Transverse colon (tissue), 4 donors: ENCODE results near the gene HEPACAM. TPM values are rescaled to one million over a fixed set of nuclear protein-coding genes. Genes with fewer than 3 reads are reported as not detected.

ENCODE experiments used
- DNase-seq: peaks from one replicate; pipeline ENCODE4 v3.0.0-alpha.2; 2019
- H3K27ac ChIP-seq, 4 donors: fragments of 200-600 bp; sonication (generic); 2 replicates each; pipeline ENCODE4 v1.5.1; 2016 to 2018; ENCODE audit warnings: inconsistent platforms in 4 of 4
- H3K27me3 ChIP-seq: fragments of 200-600 bp; sonication (generic); 2 replicates; pipeline ENCODE4 v1.5.1; 2017; ENCODE audit warnings: inconsistent platforms
- H3K36me3 ChIP-seq, 4 donors: fragments of 200-600 bp; sonication (generic); 2 replicates each; pipeline ENCODE4 v1.5.1; 2017 to 2019; ENCODE audit warnings: inconsistent platforms in 4 of 4
- H3K4me1 ChIP-seq, 4 donors: fragments of 200-600 bp; sonication (generic); 2 replicates each; pipeline ENCODE4 v1.5.1; 2017 to 2020; ENCODE audit warnings: inconsistent platforms in 4 of 4
- H3K4me3 ChIP-seq, 4 donors: fragments of 200-600 bp; sonication (generic); 1 replicate in 1 of 4; 2 replicates in 3 of 4; pipeline versions ENCODE4 v1.5.1 to v1.6.1; 2017 to 2019; ENCODE audit warnings: inconsistent platforms in 4 of 4
- H3K9me3 ChIP-seq, 2 donors: fragments of 200-600 bp; sonication (generic); 2 replicates each; pipeline ENCODE4 v1.5.1; 2017 to 2019; ENCODE audit warnings: inconsistent platforms in 2 of 2
- EP300 ChIP-seq: sonication (generic); formaldehyde crosslinking; IDR thresholded peaks from one replicate; pipeline ENCODE4 v1.6.1; 2017; ENCODE audit warnings: antibody characterized with exemption, low read depth
- POLR2A ChIP-seq: fragments of 450-650 bp; IDR thresholded peaks from one replicate; pipeline ENCODE4 v1.6.1; 2016; ENCODE audit warnings: antibody characterized with exemption, mild to moderate bottlenecking, moderate library complexity
- POLR2AphosphoS5 ChIP-seq, 3 donors: sonication (generic); formaldehyde crosslinking; IDR thresholded peaks; one replicate each; pipeline ENCODE4 v1.6.1; 2016; ENCODE audit warnings: antibody characterized with exemption in 3 of 3
- WGBS, 2 donors: methylation state at CpG; one replicate each; pipeline ENCODE4 v1.1.5; 2018; ENCODE audit warnings: low coverage in 1 of 2; 5-methylcytosine and 5-hydroxymethylcytosine counted together
- in situ Hi-C, 4 donors: fragments of 200-750 bp; cut with MboI; loops; one replicate each; pipeline versions ENCODE4 v1.15.0 to v1.15.1; 2017; ENCODE audit warnings: low sequenced_read_pairs in 3 of 4, low pct_ligation_motif_present in 1 of 4, low pct_unique_long_range_greater_than_20kb in 1 of 4
- intact Hi-C: fragments of 100-400 bp; cut with DNase I; formaldehyde crosslinking; loops from one replicate; pipeline ENCODE4 v1.15.1; 2023; ENCODE audit warnings: low total_unique reads
- total RNA-seq, 4 donors: library from RNA; depleted of rRNA; stranded (reverse); fragments of >200 nt; gene quantifications; one replicate each; pipeline ENCODE4 v1.1.0, GENCODE V29; 2016
- TF ChIP-seq, protein P1 (sequence below), 5 experiments: fragments of 200-600 bp in 3 of 5; fragments of 450-650 bp in 2 of 5; sonication (generic) in 3 of 5; IDR thresholded peaks; 1 replicate in 2 of 5; 2 replicates in 3 of 5; pipeline ENCODE4 v1.5.1; 2016 to 2017; ENCODE audit warnings: antibody characterized with exemption in 5 of 5, inconsistent platforms in 3 of 5, mild to moderate bottlenecking in 2 of 5, moderate library complexity in 1 of 5

The HEPACAM gene
- total RNA-seq, 4 donors from 2014 or later = 0.14 to 0.37 TPM; not detected in 2

DNA sequence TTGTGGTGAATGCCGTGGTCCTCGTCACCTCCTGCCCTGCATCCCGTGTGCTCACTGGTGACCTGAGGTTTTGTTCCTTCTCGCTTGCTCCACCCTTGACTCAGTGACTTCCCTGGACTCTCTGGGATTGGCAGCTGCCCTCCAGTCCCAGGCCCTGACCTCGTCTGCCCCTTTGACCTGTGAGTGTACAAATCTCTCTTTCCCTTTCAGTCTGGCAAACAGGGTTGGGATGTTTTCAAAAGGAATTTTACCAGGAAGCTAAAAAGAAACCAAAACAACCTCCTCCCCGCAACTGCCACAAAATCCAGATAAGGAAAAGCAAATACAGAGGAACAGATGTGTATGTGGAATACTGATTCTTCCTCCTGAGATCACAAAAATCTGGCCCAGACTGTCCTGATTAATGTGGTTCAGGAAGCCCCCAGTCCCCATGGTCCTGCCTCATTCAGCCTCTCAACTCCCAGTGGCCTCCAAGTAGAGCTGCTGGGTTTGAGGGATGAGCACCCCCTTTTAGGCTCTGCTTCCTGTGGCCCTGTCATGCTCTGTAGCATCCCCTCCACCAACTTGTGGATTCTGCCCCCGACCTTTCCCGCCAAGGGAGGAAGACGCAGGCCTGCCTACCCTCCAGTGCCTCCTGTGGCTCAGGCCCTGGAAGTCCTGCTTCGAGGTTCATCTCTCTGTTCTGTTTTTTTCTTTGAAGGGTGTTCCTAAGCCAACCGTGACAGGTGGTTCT, 53.3 kb downstream of the HEPACAM start:
- Histone ChIP-seq H3K36me3 (no peaks in the 10 kb centered on the region), H3K27ac (peak overlapping the region in 2 of 4 donors; percentile 14 to 46), H3K4me3 (no peak overlapping the region), H3K9me3 (no peaks in the 10 kb centered on the region), H3K4me1 (peaks cover 0 to 13% (median 3%) of the 10 kb centered on the region in 4 donors), H3K27me3 (peaks cover 7% of the 10 kb centered on the region)
- TF ChIP-seq POLR2AphosphoS5 (IDR thresholded peaks at IDR 0.05) = no peak
- TF ChIP-seq EP300 = no peak
- TF ChIP-seq POLR2A = no peak
- TF ChIP-seq, protein P1, sequence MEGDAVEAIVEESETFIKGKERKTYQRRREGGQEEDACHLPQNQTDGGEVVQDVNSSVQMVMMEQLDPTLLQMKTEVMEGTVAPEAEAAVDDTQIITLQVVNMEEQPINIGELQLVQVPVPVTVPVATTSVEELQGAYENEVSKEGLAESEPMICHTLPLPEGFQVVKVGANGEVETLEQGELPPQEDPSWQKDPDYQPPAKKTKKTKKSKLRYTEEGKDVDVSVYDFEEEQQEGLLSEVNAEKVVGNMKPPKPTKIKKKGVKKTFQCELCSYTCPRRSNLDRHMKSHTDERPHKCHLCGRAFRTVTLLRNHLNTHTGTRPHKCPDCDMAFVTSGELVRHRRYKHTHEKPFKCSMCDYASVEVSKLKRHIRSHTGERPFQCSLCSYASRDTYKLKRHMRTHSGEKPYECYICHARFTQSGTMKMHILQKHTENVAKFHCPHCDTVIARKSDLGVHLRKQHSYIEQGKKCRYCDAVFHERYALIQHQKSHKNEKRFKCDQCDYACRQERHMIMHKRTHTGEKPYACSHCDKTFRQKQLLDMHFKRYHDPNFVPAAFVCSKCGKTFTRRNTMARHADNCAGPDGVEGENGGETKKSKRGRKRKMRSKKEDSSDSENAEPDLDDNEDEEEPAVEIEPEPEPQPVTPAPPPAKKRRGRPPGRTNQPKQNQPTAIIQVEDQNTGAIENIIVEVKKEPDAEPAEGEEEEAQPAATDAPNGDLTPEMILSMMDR (IDR thresholded peaks at IDR 0.05) = no peak
- in situ Hi-C loops = no loop called here
- 34 to 50% methylated on average over 3 to 11 of the region's 11 CpGs for WGBS, 2 donors
- intact Hi-C loops = no loop called here
- DNase-seq = no peak

DNA sequence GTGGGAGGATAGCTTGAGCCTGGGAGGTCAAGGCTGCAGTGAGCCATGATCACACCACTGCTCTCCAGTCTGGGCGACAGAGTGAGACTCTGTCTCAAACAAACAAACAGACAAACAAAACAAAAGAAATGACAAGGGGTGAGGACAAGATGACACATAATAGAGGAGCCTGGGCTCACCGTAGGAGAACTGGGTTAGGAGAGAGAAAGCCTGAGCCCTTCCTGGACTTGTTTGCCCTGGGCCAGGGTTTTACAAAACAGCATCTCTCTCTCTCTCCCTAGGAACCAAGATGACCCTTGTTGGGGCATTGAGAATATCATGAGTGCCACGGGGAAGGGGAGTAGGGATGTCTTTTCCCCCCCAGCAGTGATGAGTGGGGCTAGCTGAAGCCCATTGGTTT, 54.9 kb downstream of the HEPACAM start:
- no peak overlapping the region for H3K27ac ChIP-seq
- no peaks in the 10 kb centered on the region for H3K36me3 ChIP-seq
- TF ChIP-seq, protein P1 (IDR thresholded peaks at IDR 0.05) = no peak
- TF ChIP-seq POLR2A (no peak), EP300 (no peak), POLR2AphosphoS5 (IDR thresholded peaks at IDR 0.05) (no peak)
- in situ Hi-C loops (no loop called here), intact Hi-C loops (no loop called here)
- DNase-seq = no peak
- 80% methylated on average over 3 of the region's 3 CpGs; no CpG with 5 or more reads in 1 of the 2 donors for WGBS, 2 donors
- H3K27me3 ChIP-seq = no peaks in the 10 kb centered on the region
- peaks cover 0 to 24% (median 8%) of the 10 kb centered on the region in 4 donors for H3K4me1 ChIP-seq
- no peak overlapping the region for H3K4me3 ChIP-seq
- H3K9me3 ChIP-seq = no peaks in the 10 kb centered on the region

DNA sequence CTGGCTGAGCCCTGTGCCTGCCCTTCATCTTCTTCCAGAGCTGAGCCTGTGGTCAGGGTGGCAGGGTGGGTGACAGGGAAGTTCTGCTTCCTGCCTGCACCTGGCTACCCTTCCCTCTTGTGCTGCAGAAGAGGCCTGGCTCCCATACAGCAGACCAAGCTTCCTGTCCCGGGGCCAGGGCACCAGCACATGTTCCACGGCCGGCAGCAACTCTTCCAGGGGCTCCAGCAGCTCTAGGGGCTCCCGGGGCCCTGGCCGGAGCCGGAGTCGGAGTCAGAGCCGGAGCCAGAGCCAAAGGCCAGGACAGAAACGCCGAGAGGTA, 55.6 kb downstream of the HEPACAM start:
- Histone ChIP-seq H3K36me3 (no peaks in the 10 kb centered on the region), H3K27me3 (no peaks in the 10 kb centered on the region), H3K27ac (no peak overlapping the region), H3K4me1 (peaks cover 0 to 28% (median 12%) of the 10 kb centered on the region in 4 donors), H3K9me3 (no peaks in the 10 kb centered on the region), H3K4me3 (no peak overlapping the region)
- TF ChIP-seq, protein P1 (IDR thresholded peaks at IDR 0.05) = no peak
- TF ChIP-seq POLR2AphosphoS5 (IDR thresholded peaks at IDR 0.05) (no peak), EP300 (no peak), POLR2A (no peak)
- in situ Hi-C loops (no loop called here), intact Hi-C loops (no loop called here)
- DNase-seq = no peak
- WGBS, 2 donors = 75% methylated on average over 7 of the region's 10 CpGs; no CpG with 5 or more reads in 1 of the 2 donors

DNA sequence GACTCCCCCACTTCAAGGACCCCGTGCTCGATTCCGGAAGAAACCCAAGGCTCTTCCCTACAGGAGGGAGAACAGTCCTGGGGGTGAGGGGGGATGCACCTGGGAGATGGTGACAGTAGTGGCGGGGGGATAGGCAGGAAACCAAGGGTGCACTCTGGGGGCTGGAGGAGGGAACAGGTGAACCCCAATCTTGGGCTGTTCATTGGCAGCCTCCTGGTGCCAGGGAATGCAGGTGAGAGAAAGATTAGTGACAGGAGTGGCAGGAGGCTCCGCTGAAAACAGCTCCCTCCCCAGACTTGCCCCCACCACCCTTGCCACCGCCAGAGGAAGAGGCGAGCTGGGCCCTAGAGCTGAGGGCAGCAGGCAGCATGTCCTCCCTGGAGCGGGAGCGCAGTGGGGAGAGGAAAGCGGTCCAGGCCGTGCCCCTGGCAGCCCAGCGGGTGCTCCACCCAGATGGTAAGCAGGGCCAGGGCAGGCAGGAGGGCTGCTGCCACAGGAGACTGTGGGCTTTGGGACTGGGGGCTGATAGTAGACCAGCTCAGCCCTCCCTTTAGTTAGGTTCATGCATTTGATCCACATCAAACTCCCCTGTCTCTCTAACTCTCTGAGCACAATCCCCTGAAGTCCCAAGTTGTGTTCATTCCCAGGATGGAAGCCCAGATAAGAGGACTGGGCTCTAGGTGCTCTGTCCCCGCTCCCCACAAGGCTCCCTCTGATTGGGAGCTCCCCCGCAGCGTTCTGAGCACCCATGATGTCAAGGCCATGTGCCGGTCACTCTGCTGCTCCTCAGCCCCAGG, 56.2 kb downstream of the HEPACAM start:
- Histone ChIP-seq H3K9me3 (no peaks in the 10 kb centered on the region), H3K4me1 (peaks cover 0 to 28% (median 12%) of the 10 kb centered on the region in 4 donors), H3K27me3 (no peaks in the 10 kb centered on the region), H3K36me3 (no peaks in the 10 kb centered on the region), H3K27ac (no peak overlapping the region), H3K4me3 (no peak overlapping the region)
- intact Hi-C loops (no loop called here), in situ Hi-C loops (no loop called here)
- no peak for DNase-seq
- TF ChIP-seq POLR2AphosphoS5 (IDR thresholded peaks at IDR 0.05) = no peak
- no peak for TF ChIP-seq POLR2A
- TF ChIP-seq EP300 = no peak
- TF ChIP-seq, protein P1 (IDR thresholded peaks at IDR 0.05) = no peak
- WGBS, 2 donors = 82% methylated on average over 16 of the region's 16 CpGs; no CpG with 5 or more reads in 1 of the 2 donors
